ENCODE measurements around the gene SLC51A. TPM values are rescaled to one million over a fixed set of nuclear protein-coding genes. Genes with fewer than 3 reads are reported as not detected.
"Not testable (repeated sequence)": the region's sequence is repeated elsewhere in the genome, so short reads cannot be mapped to it uniquely, and the experiment has no call there.

SLC51A gene
- total and polyA plus RNA-seq, 2 donors (not counting 1 experiment from before 2014, with no cell fraction given), result not detected

GRCh38 chr3:196205442-196206205 is 10.7 kb upstream of the SLC51A start:
- H3K27me3 ChIP-seq (replicated peaks in 1 of 4; ENCODE audit: control extremely low read depth in 1 of 4, control insufficient read depth in 3 of 4, insufficient read depth in 4 of 4, low read length in 3 of 4); H3K9ac ChIP-seq (ENCODE audit: low read length); intact Hi-C loops (cut with micrococcal nuclease); H3K79me2 ChIP-seq (ENCODE audit: control insufficient read depth, insufficient read depth, low read length); H3K9me3 Mint-ChIP-seq (ENCODE audit: insufficient read depth); H3K27ac ChIP-seq (ENCODE audit: low read length in 2 of 2); ATAC-seq (ENCODE audit: low read depth); H4K20me1 ChIP-seq (ENCODE audit: control insufficient read depth, insufficient read depth, low read length, poor library complexity, severe bottlenecking); H2AFZ ChIP-seq (ENCODE audit: insufficient read depth, low read depth, low read length, poor library complexity, severe bottlenecking); H3K4me2 ChIP-seq (replicated peaks; ENCODE audit: low read depth, low read length, poor library complexity, severe bottlenecking); H3K27me3 Mint-ChIP-seq; H3K36me3 ChIP-seq (replicated peaks in 1 of 2; ENCODE audit: control extremely low read depth in 1 of 2, control insufficient read depth in 1 of 2, extremely low read depth in 1 of 2, insufficient read depth in 2 of 2, low read length in 1 of 2); H3K4me3 ChIP-seq (ENCODE audit: control extremely low read depth in 1 of 5, extremely low read depth in 1 of 5, insufficient read depth in 1 of 5, low read depth in 2 of 5, low read length in 4 of 5); DNase-seq: not testable (repeated sequence)
- Mint-ChIP-seq H3K4me3 (peak overlapping the region; percentile 10), H3K4me1 (peaks cover 42% of the 10 kb centered on the region), H3K27ac (peak overlapping the region; percentile 11)
- ChIA-PET CTCF (interaction anchor here (1.0 to 2.2 kb wide), 2 partner anchors 9 to 132 kb away, joined by 4 to 12 read pairs; no protein-coding TSS in a partner anchor), POLR2A (interaction anchor here (0.6 kb wide), 1 partner anchor 7 kb away, joined by 7 read pairs; no protein-coding TSS in a partner anchor)
- H3K9me3 ChIP-seq (ENCODE audit: control extremely low read depth in 1 of 3, control insufficient read depth in 2 of 3, insufficient read depth in 1 of 3, low read length in 2 of 3), result peaks cover 0 to 14% (median 0%) of the 10 kb centered on the region in 3 donors
- peaks cover 26 to 43% of the 10 kb centered on the region in 2 donors for H3K4me1 ChIP-seq (ENCODE audit: control insufficient read depth in 2 of 2, insufficient read depth in 2 of 2, low read length in 2 of 2)
- 94% methylated on average over 6 of the region's 9 CpGs for WGBS (ENCODE audit: insufficient coverage)

- no peaks in the 10 kb centered on the region for H3K36me3 ChIP-seq (replicated peaks in 1 of 2; ENCODE audit: control extremely low read depth in 1 of 2, control insufficient read depth in 1 of 2, extremely low read depth in 1 of 2, insufficient read depth in 2 of 2, low read length in 1 of 2)
- Mint-ChIP-seq H3K27me3 (no peaks in the 10 kb centered on the region), H3K4me1 (peaks cover 40% of the 10 kb centered on the region), H3K27ac (peak overlapping the region; percentile 75), H3K4me3 (peak overlapping the region; percentile 83), H3K9me3 (ENCODE audit: insufficient read depth) (no peaks in the 10 kb centered on the region)
- CTCF ChIA-PET, result interaction anchor here (0.9 to 2.2 kb wide), 3 partner anchors 10 to 134 kb away, joined by 3 to 12 read pairs (median 3); no protein-coding TSS in a partner anchor
- peak overlapping the region in 4 of 5 experiments; percentile 40 to 92 (median 60) for H3K4me3 ChIP-seq (ENCODE audit: control extremely low read depth in 1 of 5, extremely low read depth in 1 of 5, insufficient read depth in 1 of 5, low read depth in 2 of 5, low read length in 4 of 5)
- H3K27ac ChIP-seq (ENCODE audit: low read length in 2 of 2), result no peak overlapping the region
- peak overlapping the region; percentile 79 for H3K9ac ChIP-seq (ENCODE audit: low read length)
- 24% methylated on average over 35 of the region's 70 CpGs for WGBS (ENCODE audit: insufficient coverage)
- TF ChIP-seq EZH2 (IDR thresholded peaks at IDR 0.05; ENCODE audit: borderline replicate concordance, insufficient read depth, low read depth, low read length, poor library complexity, severe bottlenecking) (no peak), CTCF (IDR thresholded peaks at IDR 0.05) (no peak)
- H3K27me3 ChIP-seq (replicated peaks in 1 of 4; ENCODE audit: control extremely low read depth in 1 of 4, control insufficient read depth in 3 of 4, insufficient read depth in 4 of 4, low read length in 3 of 4), result peaks cover 0 to 2% (median 0%) of the 10 kb centered on the region in 4 experiments
- H4K20me1 ChIP-seq (ENCODE audit: control insufficient read depth, insufficient read depth, low read length, poor library complexity, severe bottlenecking), result no peaks in the 10 kb centered on the region
- POLR2A ChIA-PET, result interaction anchor here (0.6 to 1.2 kb wide), 3 partner anchors 15 to 124 kb away, joined by 3 to 8 read pairs (median 3); no protein-coding TSS in a partner anchor
- H2AFZ ChIP-seq (ENCODE audit: insufficient read depth, low read depth, low read length, poor library complexity, severe bottlenecking), result peak overlapping the region; percentile 61
- DNase-seq, result peak; percentile 65
- intact Hi-C loops (cut with micrococcal nuclease), result no loop called here
- peak; percentile 49 for ATAC-seq (ENCODE audit: low read depth)
- no peaks in the 10 kb centered on the region for H3K79me2 ChIP-seq (ENCODE audit: control insufficient read depth, insufficient read depth, low read length)
- H3K4me2 ChIP-seq (replicated peaks; ENCODE audit: low read depth, low read length, poor library complexity, severe bottlenecking), result peak overlapping the region; percentile 93
- peaks cover 0 to 14% (median 0%) of the 10 kb centered on the region in 3 donors for H3K9me3 ChIP-seq (ENCODE audit: control extremely low read depth in 1 of 3, control insufficient read depth in 2 of 3, insufficient read depth in 1 of 3, low read length in 2 of 3)
- peaks cover 26 to 38% of the 10 kb centered on the region in 2 donors for H3K4me1 ChIP-seq (ENCODE audit: control insufficient read depth in 2 of 2, insufficient read depth in 2 of 2, low read length in 2 of 2)
These were observed 9.0 kb upstream of the SLC51A start for GRCh38 chr3:196207159-196207832.

Data from B cell (primary cell).